ENCODE measurements around the gene ART4.
A peak's percentile ranks its signal among the peaks of the same experiment; 100 is the strongest.

The ART4 gene, protein sequence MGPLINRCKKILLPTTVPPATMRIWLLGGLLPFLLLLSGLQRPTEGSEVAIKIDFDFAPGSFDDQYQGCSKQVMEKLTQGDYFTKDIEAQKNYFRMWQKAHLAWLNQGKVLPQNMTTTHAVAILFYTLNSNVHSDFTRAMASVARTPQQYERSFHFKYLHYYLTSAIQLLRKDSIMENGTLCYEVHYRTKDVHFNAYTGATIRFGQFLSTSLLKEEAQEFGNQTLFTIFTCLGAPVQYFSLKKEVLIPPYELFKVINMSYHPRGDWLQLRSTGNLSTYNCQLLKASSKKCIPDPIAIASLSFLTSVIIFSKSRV

DNA sequence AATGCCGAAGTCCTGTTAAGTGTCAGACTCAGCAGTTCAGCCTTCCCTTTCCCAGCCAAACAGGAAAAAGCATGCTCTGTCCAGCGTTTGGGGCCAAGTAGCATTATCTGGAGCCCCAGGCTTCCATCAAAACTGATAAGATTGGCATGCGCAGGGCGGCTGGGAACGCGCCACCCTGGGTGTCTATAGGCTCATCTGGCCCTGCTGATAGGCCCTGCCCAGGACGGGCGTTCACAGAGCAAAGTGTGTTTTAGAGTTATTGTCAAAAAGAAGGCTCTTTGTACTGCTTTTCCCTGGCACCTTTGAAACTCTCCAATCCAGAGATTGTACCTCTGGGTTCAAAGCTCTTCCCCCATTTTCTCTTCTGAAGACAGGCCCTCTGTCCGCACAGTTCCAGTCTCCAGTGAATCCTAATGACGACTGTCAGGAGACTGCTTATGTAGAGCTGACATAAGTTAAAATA, at the start of gene ART4:
TSS of gene ART4 (minus strand) at position 102 of the 463 bp plus-strand sequence. CDS start 413 bp downstream, outside the sequence.
- DNase-seq, result no peak

DNA sequence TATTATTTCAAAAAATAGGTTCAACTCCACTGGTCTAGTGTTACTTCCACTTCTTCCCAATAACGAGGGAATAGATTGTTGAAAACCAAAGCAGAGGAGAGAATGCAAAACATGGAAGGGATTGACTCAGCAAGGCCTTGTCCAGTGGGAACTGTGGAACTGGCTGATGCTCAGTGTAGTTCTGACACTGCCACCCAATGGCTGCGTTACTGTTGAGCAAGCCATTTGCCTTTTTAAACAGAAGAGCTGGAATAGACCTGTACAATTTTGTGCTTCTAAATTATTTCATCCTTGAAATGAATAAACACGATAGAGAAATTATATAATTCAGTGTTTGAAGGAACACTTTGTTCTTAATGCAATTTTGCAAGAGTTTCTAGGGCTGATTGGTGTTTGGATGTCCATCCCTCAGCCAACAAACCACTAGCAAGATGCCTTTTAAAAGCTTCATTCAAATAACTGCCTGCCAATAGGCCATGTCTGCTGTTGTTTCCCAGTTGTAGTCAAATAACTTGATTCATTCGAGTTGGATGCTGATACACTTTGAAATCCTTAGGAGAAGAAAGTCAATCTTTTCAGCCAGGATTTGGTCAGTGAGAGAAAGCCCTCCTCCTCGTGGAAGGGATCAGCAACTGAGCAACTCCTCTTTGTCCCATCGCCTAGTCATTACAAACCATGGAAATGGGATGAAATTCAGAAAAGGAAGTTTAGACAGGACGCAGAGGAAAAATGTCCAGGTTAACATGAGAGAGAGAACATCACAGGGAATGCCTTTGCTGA, 49.6 kb upstream of the ART4 start:
- no peak for DNase-seq

DNA sequence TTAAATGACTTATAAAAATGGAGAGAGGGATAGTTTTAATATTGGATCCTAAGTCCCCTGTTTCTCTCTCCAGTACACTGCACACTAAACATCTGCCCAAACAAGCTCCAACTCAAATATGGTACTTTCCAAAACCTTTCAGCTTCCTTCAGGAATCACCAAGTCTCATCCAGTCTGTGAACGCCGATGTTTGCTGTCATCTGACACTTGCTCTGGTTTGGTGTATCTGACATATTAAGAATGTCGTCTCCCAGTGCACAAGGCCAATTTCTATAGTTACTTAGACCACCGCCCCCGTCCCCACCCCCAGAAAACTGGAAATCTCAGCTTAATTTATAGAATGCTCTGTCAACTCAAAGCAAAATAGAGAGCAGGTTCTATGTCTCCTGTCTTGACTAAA, 47.4 kb upstream of the ART4 start:
- DNase-seq, result no peak

DNA sequence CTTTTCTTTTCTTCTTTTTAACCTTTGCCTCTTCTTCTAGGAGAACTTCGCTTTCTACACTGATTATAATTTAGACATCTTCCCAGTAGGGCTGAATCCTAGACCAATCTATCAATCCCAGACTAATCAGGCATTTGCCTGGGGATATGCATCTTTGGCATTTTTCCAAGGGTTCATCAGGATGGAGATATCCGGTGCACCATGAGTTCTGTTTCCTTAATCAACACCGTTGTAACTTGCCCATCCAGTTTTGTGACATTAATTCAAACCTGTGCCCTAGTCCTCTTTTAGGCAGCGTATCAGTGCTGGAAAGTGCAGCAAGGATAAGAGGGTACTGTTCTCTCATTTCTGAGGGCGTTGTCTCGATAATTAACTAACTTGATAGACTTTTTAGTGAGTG, 42.9 kb upstream of the ART4 start:
- DNase-seq, result no peak

DNA sequence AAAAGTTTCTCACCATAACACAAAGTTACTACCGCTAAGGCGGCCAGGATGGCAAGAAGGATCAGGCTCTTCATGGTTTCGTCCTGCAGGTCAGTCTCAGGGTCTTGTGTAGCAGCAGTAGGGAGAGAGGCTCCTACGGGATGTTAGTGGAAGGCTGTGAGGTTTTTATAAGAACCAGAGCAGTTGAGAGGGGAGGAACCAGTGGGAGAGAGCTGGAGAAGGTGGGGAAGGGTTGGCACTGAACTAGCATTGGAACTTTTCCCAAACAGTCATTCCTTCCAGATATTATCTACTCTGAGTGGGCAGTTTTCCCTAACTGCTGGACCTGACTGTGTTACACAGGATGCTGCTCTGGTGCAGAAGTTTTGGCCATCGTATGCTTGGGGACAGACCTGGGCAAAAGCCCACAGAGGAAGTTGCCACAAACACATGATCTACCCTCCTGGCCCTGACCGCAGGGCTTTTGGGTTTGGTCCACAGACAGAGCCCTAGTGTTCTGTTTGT, 42.4 kb upstream of the ART4 start, which contains the start of gene MGP:
TSS of gene MGP (minus strand) at position 137 of the 504 bp plus-strand sequence. CDS start at position 74, 63 bp downstream.
- DNase-seq, result no peak

DNA sequence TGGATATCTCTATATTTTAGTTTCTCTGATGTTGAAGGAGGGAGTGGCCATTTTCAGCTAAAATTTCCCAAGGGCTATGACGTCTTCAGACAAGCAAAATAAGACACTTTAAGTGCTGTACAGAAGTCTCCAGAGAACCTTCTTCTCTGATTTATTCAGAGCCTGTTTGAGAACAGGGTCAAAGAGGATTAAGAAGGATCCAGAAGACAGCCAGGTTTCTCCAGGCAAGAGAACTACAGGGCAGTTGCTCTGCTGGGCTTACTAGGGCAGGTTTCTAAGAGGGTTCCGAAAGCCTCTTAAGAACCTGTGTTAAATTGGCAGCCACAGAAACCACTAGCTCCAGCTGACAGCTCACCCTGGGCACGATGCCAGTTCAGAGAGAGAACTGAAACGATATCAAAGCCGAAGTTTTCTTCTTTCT, 41.1 kb upstream of the ART4 start:
- peak; percentile 87 for DNase-seq

DNA sequence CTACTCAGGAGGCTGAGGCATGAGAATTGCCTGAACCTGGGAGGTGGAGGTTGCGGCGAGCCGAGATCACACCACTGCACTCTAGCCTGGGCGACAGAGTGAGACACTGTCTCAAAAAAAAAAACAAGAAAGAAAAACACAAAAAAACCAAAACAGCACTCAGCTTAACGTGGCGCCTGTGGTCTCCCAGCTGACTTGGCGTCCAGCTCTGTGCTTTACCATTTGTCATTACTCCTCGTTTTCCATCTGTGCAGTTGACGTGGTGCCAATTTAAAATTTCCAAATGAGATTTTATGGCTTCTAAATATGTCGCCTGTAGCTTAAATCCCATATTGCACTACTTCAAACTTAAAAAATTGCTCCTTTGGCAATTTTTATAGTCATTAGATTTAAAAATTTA, 40.4 kb upstream of the ART4 start:
- DNase-seq, result no peak

DNA sequence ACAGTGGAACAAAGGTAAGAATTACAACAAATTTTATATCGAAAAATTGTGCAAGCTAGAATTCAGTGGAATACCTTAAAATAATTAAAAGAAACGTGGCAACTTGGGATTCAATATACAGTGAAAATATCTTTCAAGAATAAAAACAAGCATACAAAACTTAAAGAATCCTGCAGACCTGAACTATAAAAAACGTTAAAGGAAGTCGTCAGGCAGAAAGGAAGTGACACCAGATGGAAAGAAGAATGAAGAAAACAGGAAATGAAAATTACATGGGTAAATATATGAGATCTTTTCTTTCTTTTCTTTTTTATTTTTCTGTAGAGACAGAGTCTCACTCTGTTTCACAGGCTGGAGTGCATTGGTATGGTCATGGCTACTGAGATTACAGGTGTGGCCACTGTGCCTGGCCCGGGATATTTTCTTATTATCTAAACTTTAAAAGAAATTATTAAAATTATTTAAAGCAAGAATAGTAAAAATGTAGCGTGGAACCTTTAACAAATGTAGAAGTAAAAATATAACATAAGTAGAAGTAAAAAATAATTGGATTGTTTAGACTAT, 37.6 kb upstream of the ART4 start:
- DNase-seq, result no peak

DNA sequence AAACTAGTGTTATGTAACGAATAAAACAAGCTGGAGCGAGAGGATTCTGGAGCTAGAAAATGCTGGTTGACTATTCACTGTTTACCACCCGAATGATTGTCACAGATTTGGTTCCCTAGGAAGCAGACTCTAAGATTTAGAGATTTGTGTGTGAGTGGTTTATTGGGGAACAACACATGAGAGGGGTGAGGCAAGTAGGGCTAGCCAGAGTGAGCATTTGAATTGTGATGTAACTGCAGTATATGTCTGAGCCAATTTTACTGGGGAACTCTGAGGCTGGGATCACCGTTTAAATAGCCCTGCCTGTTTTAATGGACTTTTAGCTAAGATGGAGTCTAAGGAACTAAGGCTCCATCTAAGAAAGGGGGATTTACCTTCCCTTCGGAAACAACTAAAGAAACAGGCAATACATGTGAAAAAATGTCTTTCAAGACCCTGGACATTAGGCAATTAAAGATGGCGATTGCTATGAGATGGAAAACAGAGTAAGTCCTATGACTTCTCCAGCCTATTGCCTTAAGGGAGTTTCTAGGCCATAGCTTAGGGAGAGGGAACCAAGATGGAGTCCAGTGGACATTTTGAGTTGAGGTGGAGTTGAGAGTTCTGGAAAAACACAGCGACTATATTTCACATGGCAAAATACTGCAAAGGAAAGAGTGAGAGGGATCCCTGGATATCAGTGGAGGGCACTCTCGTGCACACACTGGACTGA, 36.1 kb upstream of the ART4 start:
- DNase-seq, result no peak

DNA sequence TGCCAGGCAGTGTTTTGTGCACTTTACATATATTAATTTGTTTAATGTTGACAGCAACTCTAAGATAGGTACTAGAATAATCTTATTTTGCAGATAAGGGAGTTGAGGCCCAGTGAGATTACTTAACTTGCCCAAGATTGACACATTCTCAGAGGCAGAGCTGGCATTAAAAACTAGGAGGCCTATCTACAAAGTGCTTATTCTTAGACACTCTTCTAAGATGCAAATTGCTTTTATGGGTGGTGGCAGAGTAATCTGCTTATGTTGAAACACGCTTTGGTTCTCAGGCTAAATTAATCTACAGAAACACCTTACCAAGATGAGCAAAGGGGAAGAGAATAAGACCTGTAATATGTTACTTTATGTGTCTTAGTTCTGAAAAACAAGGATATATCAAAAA, 35.2 kb upstream of the ART4 start:
- DNase-seq, result no peak

DNA sequence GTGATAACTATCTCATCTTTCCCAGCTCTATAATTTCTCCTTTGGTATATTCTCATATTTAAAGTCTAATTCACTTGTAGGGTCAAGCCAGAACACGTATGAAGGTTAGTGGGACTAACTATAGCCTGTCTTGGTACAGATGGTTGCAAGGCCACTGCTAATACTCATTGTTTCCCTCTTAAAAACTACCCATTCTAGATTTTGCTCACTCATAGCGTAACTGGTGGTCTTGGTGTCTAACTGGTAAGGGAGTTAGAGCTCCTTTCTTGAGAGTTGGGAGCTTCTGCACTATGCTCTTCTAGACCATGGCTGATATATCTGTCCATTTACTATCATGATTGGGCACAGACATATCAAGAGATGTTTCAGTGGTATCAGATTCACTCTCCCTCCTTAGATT, 33.5 kb upstream of the ART4 start:
- DNase-seq, result no peak

DNA sequence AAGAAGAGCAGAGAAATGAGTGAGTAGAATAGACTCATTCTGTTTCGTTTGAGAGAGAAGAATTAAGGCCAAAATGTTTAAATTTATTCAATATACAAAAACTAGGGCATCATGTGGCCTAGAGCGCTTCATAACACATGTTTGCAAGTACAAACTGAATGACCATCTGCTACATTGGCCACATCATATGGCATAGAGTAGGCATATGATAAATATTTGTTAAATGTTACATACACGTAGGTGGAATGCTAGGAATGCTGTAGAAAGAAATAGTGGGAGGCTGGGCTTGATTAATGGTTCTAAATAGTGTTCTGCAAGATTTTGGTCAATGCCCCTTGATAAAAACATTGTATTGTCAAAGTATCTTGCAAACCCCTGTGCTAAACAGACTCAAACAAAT, 31.6 kb upstream of the ART4 start:
- no peak for DNase-seq

DNA sequence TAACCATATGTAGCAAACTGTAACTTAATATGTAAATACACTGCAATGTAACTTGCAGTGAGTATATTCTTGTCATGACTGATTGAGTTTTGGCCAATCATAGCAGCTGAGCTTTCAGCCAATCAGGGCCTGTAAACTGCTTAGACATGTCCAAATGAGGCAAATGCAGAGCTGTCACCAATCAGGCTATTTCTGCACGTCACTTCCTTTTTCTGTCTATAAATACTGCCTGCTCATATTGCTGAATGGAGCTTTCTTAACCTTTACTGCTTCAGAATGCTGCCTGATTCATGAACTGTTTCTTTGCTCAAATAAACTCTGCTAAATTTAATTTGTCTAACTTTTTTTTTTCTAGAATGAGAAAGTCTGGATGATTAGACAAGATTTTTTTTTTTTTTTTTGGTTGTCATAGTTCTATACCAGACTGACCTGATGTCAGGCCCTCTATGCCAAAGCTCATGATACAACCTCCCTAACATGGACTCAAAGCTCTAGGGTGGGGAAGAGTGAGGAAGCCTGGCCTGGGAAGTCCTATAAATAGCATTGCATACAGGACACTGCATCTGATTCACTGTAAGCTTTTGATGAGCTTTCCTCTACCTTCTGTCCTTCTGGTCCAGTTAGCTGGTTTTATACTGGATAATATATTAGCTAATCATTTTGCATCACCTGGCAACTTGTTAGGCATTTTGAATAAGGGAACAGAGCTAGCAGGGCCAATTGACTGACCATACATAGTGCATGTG, 30.3 kb upstream of the ART4 start:
- DNase-seq, result no peak

DNA sequence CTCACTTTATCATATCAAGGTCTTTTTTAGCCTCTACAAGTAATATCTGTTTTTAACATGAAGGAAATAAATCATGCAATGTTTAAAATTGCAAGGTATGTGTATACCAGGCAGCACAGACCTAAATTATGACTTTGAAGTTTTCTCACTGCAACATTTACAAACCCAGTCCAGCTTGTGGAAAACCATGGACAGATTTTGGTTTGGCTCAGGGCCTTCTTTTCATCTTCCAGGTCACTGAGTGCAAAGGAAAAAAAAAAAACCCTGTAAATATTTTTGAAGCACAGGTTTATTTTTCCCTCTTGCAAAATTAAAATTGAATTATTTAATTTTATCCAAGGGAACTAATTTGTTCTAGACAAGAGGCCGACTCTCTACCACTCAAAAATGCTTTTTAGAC, 28.6 kb upstream of the ART4 start:
- no peak for DNase-seq

DNA sequence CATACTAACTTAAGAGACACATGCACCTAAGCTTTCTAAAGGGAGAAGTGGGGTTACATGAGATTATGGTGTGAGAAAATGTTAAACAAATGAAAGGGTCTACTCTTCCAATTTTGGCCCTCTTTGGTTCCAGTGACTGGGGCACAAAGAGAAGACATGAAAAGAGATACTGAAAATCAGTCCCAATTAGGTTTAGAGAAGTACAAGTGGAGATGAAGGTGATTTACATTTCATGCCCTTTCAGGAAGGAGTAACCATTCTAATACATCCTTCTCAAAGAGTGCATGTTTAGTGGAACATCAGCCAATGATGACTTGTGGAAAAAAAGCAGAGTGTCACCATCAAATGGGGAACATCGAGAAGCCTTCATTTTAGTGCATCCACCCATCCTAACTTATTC, 27.9 kb upstream of the ART4 start:
- DNase-seq, result no peak

DNA sequence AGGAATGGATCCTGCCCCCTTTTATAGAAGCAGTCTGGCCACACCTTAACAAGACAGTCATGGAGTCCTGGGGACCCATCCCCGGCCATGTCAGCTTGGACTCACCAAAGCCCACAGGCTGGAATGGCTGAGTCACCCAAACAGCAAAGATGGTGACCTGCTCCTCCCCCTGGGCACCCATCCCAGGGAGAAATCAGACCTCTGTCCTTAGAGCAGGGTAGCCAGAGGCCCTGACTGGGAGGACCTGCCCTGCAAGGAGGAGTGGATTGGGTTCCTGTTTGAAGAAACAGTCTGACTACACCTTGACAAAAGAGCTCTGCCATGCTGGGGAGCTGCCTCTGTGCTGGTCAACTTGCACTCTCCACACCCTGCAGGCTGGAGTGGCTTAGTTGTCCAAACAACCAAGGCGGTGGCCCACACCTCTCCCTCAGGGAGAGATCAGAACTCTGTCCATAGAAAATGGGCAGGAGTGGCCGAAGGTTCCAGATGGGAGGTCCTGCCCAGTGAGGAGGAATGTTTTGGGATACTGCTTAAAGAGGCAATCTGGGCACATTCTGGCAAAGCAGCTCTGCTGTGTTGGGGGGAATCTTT, 25.7 kb upstream of the ART4 start:
- DNase-seq, result no peak

DNA sequence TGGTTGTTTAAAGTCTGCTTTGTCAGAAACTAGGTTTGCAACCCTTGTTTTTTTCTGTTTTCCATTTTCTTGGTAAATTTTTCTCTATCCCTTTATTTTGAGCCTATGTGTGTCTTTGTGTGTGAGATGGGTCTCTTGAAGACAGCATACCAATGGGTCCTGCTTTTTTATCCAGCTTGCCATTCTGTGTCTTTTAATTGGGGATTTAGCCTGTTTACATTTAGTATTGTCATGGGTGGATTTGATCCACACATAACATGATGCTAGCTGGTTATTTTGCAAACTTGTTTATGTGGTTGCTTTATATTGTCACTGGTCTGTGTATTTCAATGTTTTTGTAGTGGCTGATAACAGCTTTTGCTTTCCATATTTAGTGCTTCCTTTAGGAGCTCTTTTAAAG, 17.2 kb upstream of the ART4 start:
- no peak for DNase-seq

DNA sequence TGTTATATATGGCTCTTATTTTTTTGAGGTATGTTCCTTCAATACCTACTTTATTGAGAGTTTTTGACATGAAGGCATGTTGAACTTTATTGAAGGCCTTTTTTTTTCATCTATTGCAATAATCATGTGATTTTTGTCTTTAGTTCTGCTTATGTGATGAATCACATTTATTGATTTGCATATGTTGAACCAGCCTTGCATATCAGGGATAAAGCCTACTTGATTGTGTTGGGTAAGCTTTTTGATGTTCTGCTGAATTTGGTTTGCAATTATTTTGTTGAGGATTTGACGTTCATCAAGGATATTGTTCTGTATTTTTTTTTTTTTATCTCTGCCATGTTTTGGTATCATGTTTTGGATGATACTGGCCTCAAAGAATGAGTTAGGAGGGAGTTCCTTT, 15.2 kb upstream of the ART4 start:
- no peak for DNase-seq

DNA sequence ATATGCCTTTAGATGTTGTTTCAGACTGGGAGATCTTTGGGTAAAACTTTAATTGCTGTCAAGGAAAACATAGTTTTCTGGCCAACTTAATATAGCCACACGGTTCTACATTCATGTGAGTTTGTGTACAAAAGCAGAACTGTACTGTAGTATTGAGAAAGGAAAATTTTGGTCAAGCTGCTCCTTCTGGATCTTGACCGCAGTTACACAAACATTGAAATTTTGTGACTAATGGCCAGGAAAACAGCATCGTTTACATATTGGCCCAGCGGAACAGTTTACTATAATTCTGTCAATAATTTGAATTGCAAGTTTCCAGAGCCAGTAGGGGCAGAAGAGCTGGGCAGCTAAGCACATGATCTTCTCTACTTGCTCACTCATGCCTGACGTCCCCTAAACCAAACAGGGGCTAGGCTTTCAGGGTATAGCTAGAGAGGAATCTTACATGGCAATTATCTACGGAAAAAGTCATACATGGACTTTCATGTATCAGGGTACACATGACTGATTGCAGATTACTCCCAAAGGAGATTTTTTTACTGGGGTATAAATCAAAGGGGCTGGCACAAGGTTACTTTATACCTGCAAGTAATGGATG, 11.4 kb upstream of the ART4 start:
- DNase-seq, result no peak

DNA sequence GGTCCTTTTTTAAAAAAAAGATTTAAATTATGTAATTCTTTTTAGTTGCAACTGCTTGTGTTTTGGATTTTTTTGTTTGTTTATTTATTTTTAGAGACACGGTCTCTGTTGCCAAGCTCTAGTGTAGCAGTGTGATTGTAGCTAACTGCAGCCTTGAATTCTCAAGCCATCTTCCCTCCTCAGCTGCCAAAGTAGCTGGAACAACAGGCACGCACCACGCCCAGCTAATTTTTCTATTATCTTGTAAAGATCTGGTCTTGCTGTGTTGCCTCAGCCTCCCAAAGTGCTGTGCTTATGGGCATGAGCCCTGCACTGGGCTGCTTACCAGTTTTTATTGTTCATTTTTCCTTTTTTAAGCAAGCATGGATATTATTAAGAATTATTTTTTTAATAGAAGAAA, 10.6 kb upstream of the ART4 start:
- DNase-seq, result no peak

DNA sequence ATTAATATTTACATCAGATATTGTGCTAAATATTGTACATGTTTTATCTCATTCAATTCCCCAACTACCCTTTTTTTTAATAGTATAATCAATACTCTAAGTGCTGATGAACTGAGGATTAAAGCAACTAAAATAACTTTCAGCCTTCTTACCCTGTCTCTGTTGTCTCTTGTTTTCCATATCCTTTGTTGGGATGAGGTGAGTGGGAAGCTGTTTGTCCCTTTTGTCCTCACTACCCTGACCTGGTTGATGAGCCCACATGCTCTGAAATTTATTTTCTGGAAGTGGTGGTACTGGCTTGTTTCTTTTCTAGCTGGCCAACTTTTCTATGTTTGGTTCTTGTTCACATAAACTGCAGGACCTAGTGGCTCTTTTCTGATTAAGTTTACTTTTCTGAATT, 9.6 kb upstream of the ART4 start:
- DNase-seq, result no peak
